ENCODE data around the gene UBAP1. TPM values are rescaled to one million over a fixed set of nuclear protein-coding genes. Genes with fewer than 3 reads are reported as not detected.
"Not testable (repeated sequence)": the region's sequence is repeated elsewhere in the genome, so short reads cannot be mapped to it uniquely, and the experiment has no call there.

Gene UBAP1
- total RNA-seq, 1 donor from 2014 or later, result 44.0 TPM

GRCh38 chr9:34214354-34215000, 35.6 kb downstream of the UBAP1 start:
- DNase-seq; intact Hi-C loops (cut with DNase I); ATAC-seq (ENCODE audit: poor library complexity): not testable (repeated sequence)

- ATAC-seq (ENCODE audit: poor library complexity) (no peak), DNase-seq (no peak)
- intact Hi-C loops (cut with DNase I), result no loop called here
These were observed 37.5 kb downstream of the UBAP1 start for GRCh38 chr9:34216325-34216724.

- DNase-seq; intact Hi-C loops (cut with DNase I); ATAC-seq (ENCODE audit: poor library complexity): not testable (repeated sequence)
These were observed 38.2 kb downstream of the UBAP1 start for GRCh38 chr9:34217015-34217414.

GRCh38 chr9:34218446-34218845, 39.6 kb downstream of the UBAP1 start:
- intact Hi-C loops (cut with DNase I), result no loop called here
- DNase-seq, result no peak
- no peak for ATAC-seq (ENCODE audit: poor library complexity)

- intact Hi-C loops (cut with DNase I), result no loop called here
- no peak for ATAC-seq (ENCODE audit: poor library complexity)
- DNase-seq, result no peak
These were observed 40.6 kb downstream of the UBAP1 start for GRCh38 chr9:34219421-34219820.

- intact Hi-C loops (cut with DNase I), result no loop called here
- no peak for DNase-seq
- ATAC-seq (ENCODE audit: poor library complexity), result no peak
These were observed 41.4 kb downstream of the UBAP1 start for GRCh38 chr9:34220218-34220617.

GRCh38 chr9:34224349-34224748, 45.5 kb downstream of the UBAP1 start:
- ATAC-seq (ENCODE audit: poor library complexity), result no peak
- no peak for DNase-seq
- intact Hi-C loops (cut with DNase I), result no loop called here

- DNase-seq; intact Hi-C loops (cut with DNase I); ATAC-seq (ENCODE audit: poor library complexity): not testable (repeated sequence)
These were observed 47.4 kb downstream of the UBAP1 start for GRCh38 chr9:34226144-34226760.

GRCh38 chr9:34227445-34227844, 48.6 kb downstream of the UBAP1 start:
- ATAC-seq (ENCODE audit: poor library complexity) (no peak), DNase-seq (no peak)
- intact Hi-C loops (cut with DNase I), result no loop called here

GRCh38 chr9:34230556-34230955, 51.7 kb downstream of the UBAP1 start:
- intact Hi-C loops (cut with DNase I), result no loop called here
- no peak for ATAC-seq (ENCODE audit: poor library complexity)
- no peak for DNase-seq

- intact Hi-C loops (cut with DNase I), result no loop called here
- no peak for DNase-seq
- no peak for ATAC-seq (ENCODE audit: poor library complexity)
These were observed 53.4 kb downstream of the UBAP1 start for GRCh38 chr9:34232201-34232600.

GRCh38 chr9:34233672-34234071, 54.8 kb downstream of the UBAP1 start:
- peak; percentile 22 for ATAC-seq (ENCODE audit: poor library complexity)
- intact Hi-C loops (cut with DNase I), result no loop called here
- DNase-seq, result no peak

- DNase-seq (peak; percentile 65), ATAC-seq (ENCODE audit: poor library complexity) (no peak)
- intact Hi-C loops (cut with DNase I), result no loop called here
These were observed 59.0 kb downstream of the UBAP1 start for GRCh38 chr9:34237836-34238235.

GRCh38 chr9:34240006-34240405, 61.2 kb downstream of the UBAP1 start:
- intact Hi-C loops (cut with DNase I), result loop anchor here (10.0 kb wide), 1 partner anchor 45 kb away; no protein-coding TSS in a partner anchor
- DNase-seq, result no peak
- ATAC-seq (ENCODE audit: poor library complexity), result no peak

GRCh38 chr9:34242830-34243229, 64.0 kb downstream of the UBAP1 start:
- ATAC-seq (ENCODE audit: poor library complexity) (peak; percentile 56), DNase-seq (no peak)
- intact Hi-C loops (cut with DNase I), result loop anchor here (10.0 kb wide), 1 partner anchor 48 kb away; no protein-coding TSS in a partner anchor

GRCh38 chr9:34245212-34245611, 66.4 kb downstream of the UBAP1 start:
- intact Hi-C loops (cut with DNase I), result loop anchor here (10.0 kb wide), 1 partner anchor 50 kb away; no protein-coding TSS in a partner anchor
- ATAC-seq (ENCODE audit: poor library complexity), result not testable (repeated sequence)

GRCh38 chr9:34246453-34246852, 67.6 kb downstream of the UBAP1 start:
- ATAC-seq (ENCODE audit: poor library complexity) (no peak), DNase-seq (no peak)
- intact Hi-C loops (cut with DNase I), result loop anchor here (10.0 kb wide), 1 partner anchor 52 kb away; no protein-coding TSS in a partner anchor

More at GRCh38 chr9:34245212-34245611, 66.4 kb downstream of the UBAP1 start:
- not testable (repeated sequence) for DNase-seq

- intact Hi-C loops (cut with DNase I), result loop anchor here (10.0 kb wide), 1 partner anchor 53 kb away; no protein-coding TSS in a partner anchor
- not testable (repeated sequence) for ATAC-seq (ENCODE audit: poor library complexity); DNase-seq
These were observed 68.9 kb downstream of the UBAP1 start for GRCh38 chr9:34247782-34248181.

- intact Hi-C loops (cut with DNase I), result loop anchor here (10.0 kb wide), 1 partner anchor 54 kb away; no protein-coding TSS in a partner anchor
- no peak for DNase-seq
- ATAC-seq (ENCODE audit: poor library complexity), result no peak
These were observed 70.4 kb downstream of the UBAP1 start for GRCh38 chr9:34249274-34249673.

- intact Hi-C loops (cut with DNase I), result loop anchor here (10.0 kb wide), 1 partner anchor 236 kb away; no protein-coding TSS in a partner anchor
- ATAC-seq (ENCODE audit: poor library complexity), result no peak
- no peak for DNase-seq
These were observed 71.9 kb downstream of the UBAP1 start for GRCh38 chr9:34250721-34251120.
